Effector CD4-positive, alpha-beta T cell (primary cell): ENCODE data around the gene MIER2.
"Not testable (repeated sequence)": the region's sequence is repeated elsewhere in the genome, so short reads cannot be mapped to it uniquely, and the experiment has no call there.

ENCODE experiments used
- DNase-seq: peaks from one replicate; pipeline ENCODE4 v3.0.0-alpha.2; 2020

MIER2 gene

GRCh38 chr19:281156-281853, 63.3 kb downstream of the MIER2 start:
- DNase-seq, result no peak

DNA sequence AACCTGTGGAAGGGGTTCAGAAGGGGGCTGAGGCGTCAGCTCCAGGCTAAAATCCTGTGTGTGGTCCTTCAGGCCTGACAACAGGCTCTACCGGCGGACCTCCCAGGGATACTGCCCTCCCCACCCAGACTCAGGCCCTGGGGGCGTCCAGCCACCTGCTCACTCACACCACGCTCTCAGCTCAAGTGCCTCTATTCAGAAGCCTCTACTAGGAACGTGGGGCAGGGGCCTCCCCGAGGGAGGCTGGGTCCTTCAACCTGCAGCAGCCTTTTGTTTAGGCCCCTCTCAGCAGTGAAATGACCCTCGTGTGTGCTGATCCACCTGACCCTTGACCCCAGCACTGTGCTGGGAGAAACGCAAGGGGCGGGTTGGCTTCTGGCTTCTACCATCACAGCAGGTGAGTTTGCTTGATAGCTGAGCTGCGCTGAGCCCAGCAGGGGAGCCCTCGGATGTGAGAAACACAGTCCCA, 64.0 kb downstream of the MIER2 start:
- no peak for DNase-seq

- no peak for DNase-seq
These were observed 64.9 kb downstream of the MIER2 start for GRCh38 chr19:279656-280055.

GRCh38 chr19:279231-279630, 65.4 kb downstream of the MIER2 start:
- DNase-seq, result no peak

GRCh38 chr19:277581-278165, 66.9 kb downstream of the MIER2 start:
- no peak for DNase-seq

GRCh38 chr19:277131-277530, 67.5 kb downstream of the MIER2 start:
- DNase-seq, result no peak

DNA sequence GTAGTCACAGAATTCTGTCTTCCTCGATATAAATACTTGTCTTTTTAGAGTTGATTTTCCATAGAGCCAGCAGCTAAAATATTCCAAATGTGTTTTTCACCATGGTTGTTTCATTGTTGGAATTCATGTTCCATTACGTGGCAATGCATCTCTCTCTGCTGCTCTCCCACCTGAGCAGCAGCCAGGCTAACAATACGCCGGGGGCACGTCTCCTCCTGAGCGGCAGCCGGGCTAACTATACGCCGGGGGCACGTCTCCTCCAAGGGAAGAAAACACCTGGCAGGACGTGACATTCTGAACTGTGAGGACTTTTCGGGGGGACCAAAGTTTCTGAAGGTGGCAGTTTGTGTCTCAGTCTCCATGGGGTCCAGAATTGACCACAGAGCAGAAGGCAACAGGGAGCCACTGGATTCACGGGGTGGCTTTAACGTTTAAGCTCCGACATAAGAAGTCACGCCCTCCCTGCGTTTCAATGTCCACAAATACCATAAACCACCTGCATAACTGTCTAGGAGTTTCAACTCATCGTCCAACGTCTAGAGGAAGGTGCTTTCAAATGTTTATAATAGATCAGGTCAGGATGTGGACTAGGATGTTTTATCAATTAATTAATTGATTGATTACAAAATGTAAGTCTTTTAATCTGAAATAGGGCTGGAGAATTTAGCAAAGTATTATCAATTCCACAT, 68.5 kb downstream of the MIER2 start:
- no peak for DNase-seq

DNA sequence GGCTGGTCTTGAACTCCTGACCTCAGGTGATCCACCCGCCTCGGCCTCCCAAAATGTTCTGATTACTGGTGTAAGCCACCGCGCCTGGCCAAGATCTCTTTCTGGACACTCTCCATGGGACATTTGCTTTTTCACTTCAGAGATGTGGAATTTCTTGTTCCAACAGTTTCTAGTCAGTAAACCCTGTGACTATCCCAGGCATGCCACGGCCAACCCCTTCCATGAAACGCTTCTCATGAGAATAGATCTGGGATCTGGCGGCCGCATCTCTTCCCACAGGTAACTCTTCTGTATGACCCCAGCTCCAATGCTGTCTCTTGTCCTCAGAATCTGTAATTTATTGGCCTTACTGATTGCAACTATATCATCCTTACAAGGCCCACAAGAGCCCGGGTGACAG, 69.6 kb downstream of the MIER2 start:
- no peak for DNase-seq

- DNase-seq, result no peak
These were observed 71.2 kb downstream of the MIER2 start for GRCh38 chr19:273393-273792.

- DNase-seq, result no peak
These were observed 72.7 kb downstream of the MIER2 start for GRCh38 chr19:271856-272255.

- not testable (repeated sequence) for DNase-seq
These were observed 73.8 kb downstream of the MIER2 start for GRCh38 chr19:270766-271318.

GRCh38 chr19:269241-269640, 75.4 kb downstream of the MIER2 start:
- no peak for DNase-seq

DNA sequence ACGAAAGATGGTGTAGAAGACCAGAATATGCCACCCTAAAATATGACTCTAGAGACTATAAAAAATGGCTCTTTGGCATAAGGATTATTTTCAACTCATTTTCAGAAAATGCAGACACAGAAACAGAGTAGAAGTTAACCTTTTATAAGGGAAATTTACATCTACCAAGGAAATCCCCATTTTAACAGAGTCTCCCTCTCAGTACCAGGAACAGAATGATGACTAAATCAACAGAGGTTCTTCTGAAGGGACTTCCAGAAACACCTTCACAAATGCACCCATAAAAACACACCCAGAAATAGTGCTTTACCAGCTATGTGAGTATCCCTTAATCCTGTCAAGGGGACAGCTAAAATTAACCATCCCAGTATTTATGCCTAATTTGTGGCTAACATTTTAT, 82.5 kb downstream of the MIER2 start:
- DNase-seq, result no peak

GRCh38 chr19:256804-257203, 87.8 kb downstream of the MIER2 start:
- not testable (repeated sequence) for DNase-seq
